Measurements from ENCODE around the gene BEND2.
"Not testable (repeated sequence)": the region's sequence is repeated elsewhere in the genome, so short reads cannot be mapped to it uniquely, and the experiment has no call there.

BEND2 gene

GRCh38 chrX:18220786-18221185, at the start of gene BEND2:
TSS of gene BEND2 (minus strand) at chrX:18220886. CDS start at chrX:18220750, 136 bp downstream.
- no peak for TF ChIP-seq CTCF (IDR thresholded peaks at IDR 0.05; ENCODE audit: low read depth, low read length, missing control alignments)
- in situ Hi-C loops (cut with HindIII; ENCODE audit: low sequenced_read_pairs), result no loop called here
- H3K4me3 ChIP-seq (ENCODE audit: low read depth, low read length), result no peak within 1 kb of the TSS
- DNase-seq (ENCODE audit: low read depth), result no peak

GRCh38 chrX:18255059-18255458, 34.4 kb upstream of the BEND2 start:
- TF ChIP-seq CTCF (IDR thresholded peaks at IDR 0.05; ENCODE audit: low read depth, low read length, missing control alignments), result no peak
- DNase-seq (ENCODE audit: low read depth), result no peak
- H3K4me3 ChIP-seq (ENCODE audit: low read depth, low read length), result no peak overlapping the region
- in situ Hi-C loops (cut with HindIII; ENCODE audit: low sequenced_read_pairs), result no loop called here

- TF ChIP-seq CTCF (IDR thresholded peaks at IDR 0.05; ENCODE audit: low read depth, low read length, missing control alignments), result no peak
- no peak for DNase-seq (ENCODE audit: low read depth)
- H3K4me3 ChIP-seq (ENCODE audit: low read depth, low read length), result no peak overlapping the region
- in situ Hi-C loops (cut with HindIII; ENCODE audit: low sequenced_read_pairs), result no loop called here
These were observed 32.1 kb upstream of the BEND2 start for GRCh38 chrX:18252644-18253359.

- DNase-seq (ENCODE audit: low read depth); H3K4me3 ChIP-seq (ENCODE audit: low read depth, low read length); in situ Hi-C loops (cut with HindIII; ENCODE audit: low sequenced_read_pairs): not testable (repeated sequence)
These were observed 9.0 kb upstream of the BEND2 start for GRCh38 chrX:18229646-18230045.

- no peak overlapping the region for H3K4me3 ChIP-seq (ENCODE audit: low read depth, low read length)
- no peak for DNase-seq (ENCODE audit: low read depth)
- no peak for TF ChIP-seq CTCF (IDR thresholded peaks at IDR 0.05; ENCODE audit: low read depth, low read length, missing control alignments)
- in situ Hi-C loops (cut with HindIII; ENCODE audit: low sequenced_read_pairs), result no loop called here
These were observed 7.4 kb upstream of the BEND2 start for GRCh38 chrX:18228069-18228468.

GRCh38 chrX:18227458-18227857, 6.8 kb upstream of the BEND2 start:
- no peak overlapping the region for H3K4me3 ChIP-seq (ENCODE audit: low read depth, low read length)
- DNase-seq (ENCODE audit: low read depth), result no peak
- in situ Hi-C loops (cut with HindIII; ENCODE audit: low sequenced_read_pairs), result no loop called here
- TF ChIP-seq CTCF (IDR thresholded peaks at IDR 0.05; ENCODE audit: low read depth, low read length, missing control alignments), result no peak

- DNase-seq (ENCODE audit: low read depth), result peak; percentile 8
- no peak overlapping the region for H3K4me3 ChIP-seq (ENCODE audit: low read depth, low read length)
- TF ChIP-seq CTCF (IDR thresholded peaks at IDR 0.05; ENCODE audit: low read depth, low read length, missing control alignments), result no peak
- in situ Hi-C loops (cut with HindIII; ENCODE audit: low sequenced_read_pairs), result loop anchor here (10.0 kb wide), 1 partner anchor 416 kb away; no protein-coding TSS in a partner anchor
These were observed 10.2 kb downstream of the BEND2 start for GRCh38 chrX:18210470-18210869.
